HG03342 (cell line): ENCODE measurements around the gene SAMHD1.
"Not testable (repeated sequence)": the region's sequence is repeated elsewhere in the genome, so short reads cannot be mapped to it uniquely, and the experiment has no call there.

Experiments
- ATAC-seq: cut with Tn5 transposase; IDR thresholded peaks from one replicate; pipeline ENCODE4 v1.9.1; 2021; ENCODE audit warnings: mild to moderate bottlenecking, moderate library complexity; ENCODE audit not compliant: unreplicated experiment

The SAMHD1 gene

GRCh38 chr20:36951198-36951978 lies at the start of gene SAMHD1:
Gene SAMHD1, minus strand, starts transcription at chr20:36951708. Its CDS starts 65 bp downstream, at chr20:36951643.
- peak; percentile 86 for ATAC-seq

GRCh38 chr20:37000171-37000570 lies 48.7 kb upstream of the SAMHD1 start:
- not testable (repeated sequence) for ATAC-seq

GRCh38 chr20:36998652-36999051 lies 47.1 kb upstream of the SAMHD1 start:
- no peak for ATAC-seq

DNA sequence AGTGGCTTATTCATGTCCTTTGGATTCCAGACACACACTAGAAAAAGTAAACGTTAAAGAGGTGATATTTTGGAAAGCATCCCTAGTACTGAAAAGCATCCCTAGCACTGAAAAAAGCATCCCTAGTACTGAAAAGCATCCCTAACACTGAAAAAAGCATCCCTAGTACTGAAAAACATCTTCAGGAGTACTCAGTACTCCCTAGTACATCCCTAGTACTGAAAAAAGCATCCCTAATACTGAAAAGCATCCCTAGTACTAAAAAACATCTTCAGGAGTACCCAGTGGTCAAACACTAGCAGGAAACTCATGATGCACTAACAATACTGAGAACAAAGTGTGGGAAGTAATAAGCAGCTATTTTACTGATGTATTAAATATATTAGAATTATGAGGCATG lies 45.6 kb upstream of the SAMHD1 start:
- ATAC-seq: no peak

- ATAC-seq: not testable (repeated sequence)
Measured at GRCh38 chr20:36994221-36994620, 42.7 kb upstream of the SAMHD1 start.

DNA sequence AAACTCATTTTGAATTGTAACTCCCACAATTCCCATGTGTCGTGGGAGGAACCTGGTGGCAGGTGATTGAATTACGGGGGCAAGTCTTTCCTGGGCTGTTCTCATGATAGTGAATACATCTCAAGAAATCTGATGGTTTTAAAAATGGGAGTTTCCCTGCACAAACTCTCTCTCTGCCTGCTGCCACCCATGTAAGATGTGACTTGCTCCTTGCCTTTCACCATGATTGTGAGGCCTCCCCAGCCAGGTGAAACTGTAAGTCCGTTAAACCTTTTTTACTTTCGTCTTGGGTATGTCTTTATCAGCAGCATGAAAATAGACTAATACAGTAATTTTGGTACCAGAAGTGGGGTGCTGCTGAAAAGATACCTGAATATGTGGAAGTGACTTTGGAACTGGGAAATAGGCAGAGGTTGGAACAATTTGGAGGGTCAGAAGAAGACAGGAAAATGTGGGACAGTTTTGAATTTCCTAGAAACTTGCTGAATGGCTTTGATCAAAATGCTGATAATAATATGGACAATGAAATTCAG lies 41.4 kb upstream of the SAMHD1 start:
- no peak for ATAC-seq

- ATAC-seq: no peak
Measured at GRCh38 chr20:36991703-36992102, 40.2 kb upstream of the SAMHD1 start.

- ATAC-seq: no peak
Measured at GRCh38 chr20:36989797-36990196, 38.3 kb upstream of the SAMHD1 start.

- ATAC-seq: no peak
Measured at GRCh38 chr20:36988494-36988966, 37.0 kb upstream of the SAMHD1 start.

DNA sequence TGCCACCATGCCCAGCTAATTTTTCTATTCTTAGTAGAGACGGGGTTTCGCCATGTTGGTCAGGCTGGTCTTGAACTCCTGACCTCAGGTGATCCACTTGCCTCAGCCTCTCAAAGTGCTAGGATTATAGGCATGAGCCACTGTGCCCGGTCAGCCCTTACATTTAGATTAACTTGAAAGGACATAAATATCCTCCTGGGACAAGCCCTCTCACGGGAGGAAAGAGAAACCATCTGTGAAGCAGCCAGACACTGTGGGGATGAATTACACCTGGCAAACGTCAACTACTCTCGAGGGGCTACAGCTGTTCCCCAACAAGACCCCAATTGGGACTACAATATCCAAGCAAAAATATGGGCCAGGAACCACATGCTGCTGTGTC lies 32.7 kb upstream of the SAMHD1 start:
- no peak for ATAC-seq

DNA sequence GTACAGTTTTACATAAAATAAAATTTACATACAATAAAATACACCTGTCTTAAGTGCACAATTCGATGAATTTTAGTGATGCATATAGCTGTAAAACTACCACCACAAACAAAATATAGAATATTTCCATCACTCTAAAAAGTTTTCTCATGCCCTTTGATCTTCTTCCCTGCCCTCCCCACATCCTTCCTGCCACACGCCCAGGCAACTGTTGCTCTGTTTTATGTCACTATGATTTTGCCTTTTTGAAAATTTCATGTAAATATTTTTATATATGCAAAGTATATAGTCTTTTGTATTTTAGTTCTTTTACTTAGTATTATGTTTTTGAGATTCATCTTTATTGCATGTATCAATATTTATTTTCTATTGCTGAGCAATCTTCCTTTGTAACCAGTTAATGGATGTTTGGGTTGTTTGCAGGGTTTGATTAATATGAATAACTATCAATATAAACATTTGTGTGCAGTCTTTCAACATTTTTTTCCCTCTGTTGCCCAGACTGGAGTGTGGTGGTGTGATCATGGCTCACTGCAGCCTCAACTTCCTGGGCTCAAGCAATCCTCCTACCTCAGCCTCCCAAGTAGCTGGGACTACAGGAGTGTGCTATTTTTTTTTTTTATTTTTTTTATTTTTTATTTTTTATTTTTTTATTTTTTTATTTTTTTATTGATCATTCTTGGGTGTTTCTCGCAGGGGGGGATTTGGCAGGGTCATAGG lies 23.8 kb upstream of the SAMHD1 start:
- ATAC-seq: no peak

- no peak for ATAC-seq
Measured at GRCh38 chr20:36974660-36975059, 23.2 kb upstream of the SAMHD1 start.

- ATAC-seq: no peak
Measured at GRCh38 chr20:36971103-36971502, 19.6 kb upstream of the SAMHD1 start.

DNA sequence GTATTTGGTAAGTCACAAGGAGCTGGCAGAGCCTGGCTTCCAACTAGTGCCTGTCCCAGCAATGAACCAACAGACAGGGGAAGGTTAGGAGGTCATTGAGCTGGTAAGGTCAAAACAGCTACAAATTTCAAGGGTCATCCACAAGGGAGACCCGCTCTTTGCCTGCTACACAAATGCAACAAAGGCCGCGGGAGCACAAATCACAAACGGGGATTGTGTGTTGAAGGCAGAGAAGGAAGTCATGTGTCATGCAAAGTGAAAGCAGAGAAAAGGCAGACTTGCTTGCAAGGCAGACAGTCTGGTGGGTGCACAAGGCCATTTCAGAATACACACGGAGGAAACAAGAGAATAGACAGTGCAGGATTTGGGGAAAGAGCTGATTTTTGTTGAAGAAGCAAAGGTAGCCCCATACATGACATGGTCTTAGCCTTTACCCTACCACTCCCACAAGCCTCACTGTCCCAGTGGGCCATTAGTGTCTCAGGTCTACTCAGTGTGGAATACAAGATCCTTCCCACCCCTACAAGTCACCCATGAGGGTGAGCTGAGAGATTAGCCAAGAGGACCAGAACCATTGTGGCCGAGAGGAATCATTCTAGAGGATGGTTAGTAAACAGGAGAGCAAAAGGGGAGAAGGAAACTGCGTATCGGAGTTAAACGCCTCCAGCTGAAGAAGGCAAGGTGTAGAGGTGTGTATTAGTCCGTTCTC lies 18.1 kb upstream of the SAMHD1 start:
- no peak for ATAC-seq

- ATAC-seq: no peak
Measured at GRCh38 chr20:36969051-36969450, 17.5 kb upstream of the SAMHD1 start.

GRCh38 chr20:36967636-36968035 lies 16.1 kb upstream of the SAMHD1 start:
- no peak for ATAC-seq

DNA sequence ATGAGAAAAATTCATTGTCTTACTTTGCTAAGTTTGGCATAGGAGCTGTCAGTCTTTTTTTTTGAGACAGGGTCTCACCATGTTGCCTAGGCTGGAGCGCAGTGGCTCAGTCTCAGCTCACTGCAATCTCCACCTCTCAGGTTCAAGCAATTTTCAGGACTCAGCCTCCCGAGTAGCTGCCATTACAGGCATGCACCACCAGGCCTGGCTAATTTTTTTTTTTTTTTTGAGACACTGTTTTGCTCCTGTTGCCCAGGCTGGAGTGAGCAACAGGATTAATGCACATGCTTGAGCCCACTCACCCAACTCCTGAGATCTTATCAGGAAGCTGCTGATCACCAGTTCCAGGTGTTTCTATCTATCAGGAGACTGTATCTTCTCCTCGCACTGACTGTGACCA lies 15.5 kb upstream of the SAMHD1 start:
- not testable (repeated sequence) for ATAC-seq

DNA sequence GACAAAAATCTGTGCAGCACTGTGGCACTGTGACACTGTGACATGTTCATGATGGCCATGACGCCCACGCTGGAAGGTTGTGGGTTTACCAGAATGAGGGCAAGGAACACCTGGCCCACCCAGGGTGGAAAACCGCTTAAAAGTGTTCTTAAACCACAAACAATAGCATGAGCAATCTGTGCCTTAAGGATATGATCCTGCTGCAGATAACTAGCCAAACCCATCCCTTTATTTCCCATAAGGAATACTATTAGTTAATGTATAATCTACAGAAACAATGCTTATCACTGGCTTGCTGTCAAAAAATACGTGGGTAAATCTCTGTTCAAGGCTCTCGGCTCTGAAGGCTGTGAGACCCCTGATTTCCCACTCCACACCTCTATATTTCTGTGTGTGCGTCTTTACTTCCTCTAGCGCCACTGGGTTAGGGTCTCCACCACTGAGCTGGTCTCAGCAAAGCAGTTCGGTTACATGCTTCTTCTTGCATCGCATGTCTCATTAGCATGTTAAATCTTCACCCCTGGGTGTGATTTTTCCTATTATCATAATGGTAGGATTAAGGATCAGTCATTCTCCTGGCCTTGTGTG lies 10.9 kb upstream of the SAMHD1 start:
- not testable (repeated sequence) for ATAC-seq

- ATAC-seq: no peak
Measured at GRCh38 chr20:36959242-36959641, 7.7 kb upstream of the SAMHD1 start.

GRCh38 chr20:36957875-36958667 lies 6.6 kb upstream of the SAMHD1 start:
- no peak for ATAC-seq
